H1 (cell line): ENCODE measurements around the gene CPNE8. TPM values are rescaled to one million over a fixed set of nuclear protein-coding genes. Genes with fewer than 3 reads are reported as not detected.

Experiments used
- CTCF ChIA-PET: fragments of 300-600 bp; sonication (Branson Sonifier 250); formaldehyde crosslinking; loops from one replicate; lab custom pipeline; 2021; ENCODE audit not compliant: partially characterized antibody; lab: Charles Lee
- POLR2A ChIA-PET: fragments of 300-600 bp; sonication (Branson Sonifier 250); formaldehyde crosslinking; loops from one replicate; lab custom pipeline; 2021; ENCODE audit warnings: inconsistent platforms; ENCODE audit not compliant: partially characterized antibody; lab: Charles Lee
- DNase-seq, 2 experiments: peaks; one replicate each; pipeline versions ENCODE4 v3.0.0 to v3.0.0-alpha.2; 2010 to 2022; ENCODE audit warnings: low spot score in 2 of 2, low read depth in 1 of 2, mixed read lengths in 1 of 2
- FAIRE-seq: peaks from 2 replicates; lab custom pipeline; 2011; peaks lifted over from hg19 to GRCh38; lab: Jason Lieb, UNC
- H2AFZ ChIP-seq: 2 replicates; pipeline ENCODE4 v1.8.1; 2012; ENCODE audit warnings: low read length, inconsistent platforms
- H2AK5ac ChIP-seq: 2 replicates; pipeline ENCODE4 v1.6.1; 2013; ENCODE audit warnings: low read depth, low read length
- H2BK120ac ChIP-seq: replicated peaks from 2 replicates; pipeline ENCODE3; 2013; ENCODE audit warnings: low read depth, low read length, inconsistent platforms
- H2BK12ac ChIP-seq: 2 replicates; pipeline ENCODE4 v1.6.1; 2013; ENCODE audit warnings: low read depth, low read length
- H2BK15ac ChIP-seq: 2 replicates; pipeline ENCODE4 v1.6.1; 2013; ENCODE audit warnings: low read length
- H2BK20ac ChIP-seq: 2 replicates; pipeline ENCODE4 v1.6.1; 2013; ENCODE audit warnings: low read length
- H2BK5ac ChIP-seq: 2 replicates; pipeline ENCODE4 v1.6.1; 2013; ENCODE audit warnings: low read depth, low read length
- H3K14ac ChIP-seq: 2 replicates; pipeline ENCODE4 v1.6.1; 2013; ENCODE audit warnings: inconsistent platforms; ENCODE audit not compliant: insufficient read length
- H3K18ac ChIP-seq: 2 replicates; pipeline ENCODE4 v1.6.1; 2013; ENCODE audit warnings: low read length; ENCODE audit errors: extremely low read depth
- H3K23ac ChIP-seq: 2 replicates; pipeline ENCODE4 v1.6.1; 2013; ENCODE audit warnings: inconsistent platforms; ENCODE audit not compliant: insufficient read length
- H3K23me2 ChIP-seq: 2 replicates; pipeline ENCODE4 v1.6.1; 2013; ENCODE audit warnings: low read depth, low read length
- H3K27ac ChIP-seq: 2 replicates; pipeline ENCODE4 v1.6.1; 2011; ENCODE audit warnings: low read depth, low read length, inconsistent platforms
- H3K27me3 ChIP-seq, 4 experiments: replicated peaks in 1 of 4; 1 replicate in 1 of 4; 2 replicates in 3 of 4; pipeline versions ENCODE4 v1.6.1 to v1.8.1; 2011 to 2013; ENCODE audit warnings: low read length in 3 of 4, mild to moderate bottlenecking in 3 of 4, inconsistent platforms in 2 of 4, mixed read lengths in 2 of 4, moderate library complexity in 1 of 4; ENCODE audit not compliant: control insufficient read depth in 3 of 4, insufficient read depth in 3 of 4; ENCODE audit errors: extremely low read depth in 1 of 4
- H3K36me3 ChIP-seq, 4 experiments: 2 replicates each; pipeline versions ENCODE4 v1.6.1 to v1.8.1; 2011 to 2013; ENCODE audit warnings: mild to moderate bottlenecking in 4 of 4, low read length in 3 of 4, moderate library complexity in 2 of 4, control low read depth in 1 of 4, inconsistent platforms in 1 of 4; ENCODE audit not compliant: insufficient read depth in 4 of 4, control insufficient read depth in 2 of 4
- H3K4ac ChIP-seq: replicated peaks from 2 replicates; pipeline ENCODE3; 2013; ENCODE audit warnings: low read length, low read depth, mixed read lengths, inconsistent platforms; ENCODE audit not compliant: insufficient read length
- H3K4me1 ChIP-seq, 4 experiments: replicated peaks in 1 of 4; 1 replicate in 1 of 4; 2 replicates in 3 of 4; pipeline versions ENCODE4 v1.6.1 to v1.8.1; 2011 to 2013; ENCODE audit warnings: low read length in 3 of 4, inconsistent platforms in 2 of 4, mixed read lengths in 1 of 4; ENCODE audit not compliant: insufficient read depth in 4 of 4, control insufficient read depth in 3 of 4
- H3K4me2 ChIP-seq, 2 experiments: 2 replicates each; pipeline versions ENCODE4 v1.6.1 to v1.8.1; 2011 to 2013; ENCODE audit warnings: low read depth in 2 of 2, low read length in 2 of 2, control low read depth in 1 of 2, inconsistent platforms in 1 of 2, mild to moderate bottlenecking in 1 of 2; ENCODE audit not compliant: insufficient read depth in 1 of 2
- H3K4me3 ChIP-seq, 4 experiments: fragments of 200-600, 300-600 bp in 1 of 4; sonication (generic), shearing (Covaris generic), sonication (Bioruptor Twin) in 1 of 4; 2 replicates each; pipeline versions ENCODE4 v1.5.1 to v1.8.1; 2011 to 2016; ENCODE audit warnings: low read length in 4 of 4, low read depth in 3 of 4, control low read depth in 2 of 4, inconsistent platforms in 2 of 4, mild to moderate bottlenecking in 2 of 4, mixed read lengths in 1 of 4, moderate library complexity in 1 of 4; ENCODE audit not compliant: insufficient read depth in 2 of 4; ENCODE audit errors: extremely low read depth in 1 of 4
- H3K56ac ChIP-seq: replicated peaks from 2 replicates; pipeline ENCODE3; 2013; ENCODE audit warnings: low read depth, mild to moderate bottlenecking, mixed read lengths, low read length, inconsistent platforms; ENCODE audit not compliant: insufficient read length
- H3K79me1 ChIP-seq: 2 replicates; pipeline ENCODE4 v1.6.1; 2013; ENCODE audit warnings: low read depth, low read length, control low read depth
- H3K79me2 ChIP-seq, 2 experiments: 2 replicates each; pipeline versions ENCODE4 v1.6.1 to v1.8.1; 2012 to 2013; ENCODE audit warnings: low read length in 2 of 2, mild to moderate bottlenecking in 2 of 2, inconsistent platforms in 1 of 2; ENCODE audit not compliant: insufficient read depth in 2 of 2, control insufficient read depth in 1 of 2
- H3K9ac ChIP-seq, 4 experiments: replicated peaks in 1 of 4; 1 replicate in 1 of 4; 2 replicates in 3 of 4; pipeline versions ENCODE4 v1.6.1 to v1.8.1; 2011 to 2013; ENCODE audit warnings: low read depth in 3 of 4, low read length in 3 of 4, control low read depth in 2 of 4, mild to moderate bottlenecking in 2 of 4, moderate library complexity in 2 of 4, inconsistent platforms in 1 of 4; ENCODE audit errors: extremely low read depth in 1 of 4
- H3K9me3 ChIP-seq, 2 experiments: 2 replicates each; pipeline versions ENCODE4 v1.6.1 to v1.8.1; 2012 to 2013; ENCODE audit warnings: mild to moderate bottlenecking in 2 of 2, moderate library complexity in 2 of 2, control low read depth in 1 of 2, inconsistent platforms in 1 of 2, low read depth in 1 of 2, low read length in 1 of 2, mixed read lengths in 1 of 2; ENCODE audit not compliant: insufficient read depth in 2 of 2
- H4K20me1 ChIP-seq, 2 experiments: replicated peaks in 1 of 2; 2 replicates each; pipeline versions ENCODE3 to v1.8.1; 2011 to 2013; ENCODE audit warnings: inconsistent platforms in 2 of 2, low read length in 2 of 2, mild to moderate bottlenecking in 1 of 2; ENCODE audit not compliant: insufficient read depth in 2 of 2, control insufficient read depth in 1 of 2
- H4K5ac ChIP-seq: 2 replicates; pipeline ENCODE4 v1.6.1; 2013; ENCODE audit warnings: low read length, low read depth, mixed read lengths, inconsistent platforms; ENCODE audit not compliant: insufficient read length
- H4K8ac ChIP-seq: 2 replicates; pipeline ENCODE4 v1.8.0; 2013; ENCODE audit warnings: mild to moderate bottlenecking, moderate library complexity, low read length, inconsistent platforms; ENCODE audit not compliant: insufficient read depth; ENCODE audit errors: extremely low read depth
- H4K91ac ChIP-seq: replicated peaks from 2 replicates; pipeline ENCODE3; 2013; ENCODE audit warnings: low read length, mixed read lengths, inconsistent platforms; ENCODE audit not compliant: insufficient read length
- EP300 ChIP-seq, 2 experiments: IDR thresholded peaks; 1 replicate in 1 of 2; 2 replicates in 1 of 2; pipeline ENCODE4 v1.6.1; 2011 to 2012; ENCODE audit warnings: low read depth in 2 of 2, low read length in 2 of 2, mild to moderate bottlenecking in 2 of 2, borderline replicate concordance in 1 of 2, inconsistent platforms in 1 of 2, moderate library complexity in 1 of 2
- NANOG ChIP-seq: IDR thresholded peaks from 2 replicates; pipeline ENCODE4 v1.6.1; 2011; ENCODE audit warnings: low read length, low read depth, mild to moderate bottlenecking, inconsistent platforms; ENCODE audit not compliant: insufficient read depth, poor library complexity, severe bottlenecking
- WGBS, 2 experiments: shearing (Covaris generic) in 1 of 2; methylation state at CpG; one replicate each; pipeline versions ENCODE4 v1.1.6 to v1.1.7; 2013 to 2015; ENCODE audit warnings: low lambda C conversion rate in 2 of 2, mixed read lengths in 2 of 2, inconsistent platforms in 1 of 2, low coverage in 1 of 2, missing lambda C conversion rate in 1 of 2; ENCODE audit not compliant: insufficient replicate concordance in 2 of 2, insufficient coverage in 1 of 2, insufficient read length in 1 of 2; ENCODE audit errors: extremely low coverage in 1 of 2, missing lambda C conversion rate in 1 of 2; 5-methylcytosine and 5-hydroxymethylcytosine counted together
- polyA plus RNA-seq, 7 experiments: library from polyadenylated mRNA; depleted of rRNA in 3 of 7; stranded (reverse) in 5 of 7; unstranded in 2 of 7; fragments of >200 nt in 5 of 7; fragments of 200-250 nt in 2 of 7; gene quantifications; 1 replicate in 5 of 7; 2 replicates in 1 of 7; 4 replicates in 1 of 7; pipeline versions ENCODE4 v1.2.1 to v1.2.3, GENCODE V29; 2011 to 2013; ENCODE audit warnings: missing spikeins in 2 of 7, mixed read lengths in 2 of 7
- total RNA-seq: library from RNA; stranded (reverse); fragmentation: NEBNext Ultra II Directional; extraction: Animal tissue kit (Norgen Biotek cat#: 25700); gene quantifications from 2 replicates; pipeline ENCODE4 v1.2.1, GENCODE V29; 2021

CPNE8 gene
- total and polyA plus RNA-seq, 2 of the 8 experiments (the other 6 are each of a cell fraction or from before 2014, with no cell fraction given) = 2.5 to 6.8 TPM

DNA sequence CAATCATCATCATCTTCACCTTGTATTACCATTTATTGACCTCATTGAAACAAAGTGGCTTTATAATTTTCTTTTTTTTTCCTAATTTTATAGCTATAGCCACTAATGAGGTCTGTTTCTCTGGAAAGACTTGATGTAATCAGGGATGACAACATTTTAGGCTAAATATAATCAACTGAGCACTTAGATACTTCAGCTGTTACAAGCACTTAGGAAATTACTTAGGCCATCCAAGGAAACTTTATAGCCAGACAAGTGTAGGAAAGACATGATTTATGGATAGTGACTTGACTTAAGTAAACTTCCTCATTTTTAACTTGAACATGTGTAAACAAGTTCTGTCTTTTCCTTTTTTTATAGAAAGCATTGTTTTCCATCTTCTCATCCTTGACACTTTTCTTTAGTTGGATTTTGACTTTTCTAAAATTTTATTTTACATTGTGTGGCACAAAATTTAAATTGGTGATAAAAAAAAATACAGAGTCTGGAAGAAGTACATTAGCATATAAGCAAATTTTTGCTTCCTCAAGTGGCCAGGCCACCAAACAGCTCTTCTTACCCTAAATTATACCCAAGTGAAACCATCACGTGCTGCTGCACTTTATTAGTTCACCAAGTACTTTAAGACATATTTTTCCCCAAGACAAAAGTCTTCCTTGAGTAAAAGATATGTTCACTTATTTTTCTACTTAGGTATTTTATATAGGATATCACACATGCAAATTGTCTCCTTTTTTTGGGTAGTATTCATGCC lies 15.1 kb downstream of the CPNE8 start:
- no peak overlapping the region for H3K4me2 ChIP-seq
- H4K8ac ChIP-seq = no peak overlapping the region
- H3K79me2 ChIP-seq = no peaks in the 10 kb centered on the region
- H2BK5ac ChIP-seq = no peak overlapping the region
- no peak overlapping the region for H4K5ac ChIP-seq
- no peak overlapping the region for H2BK20ac ChIP-seq
- CTCF ChIA-PET = interaction anchor here (1.1 to 1.3 kb wide), 2 partner anchors 12 to 23 kb away, joined by 3 read pairs; no protein-coding TSS in a partner anchor
- no peak overlapping the region for H2BK120ac ChIP-seq
- DNase-seq = no peak
- peaks cover 5 to 6% of the 10 kb centered on the region in 2 experiments; a peak in 2 of 4 replicates for H3K9me3 ChIP-seq
- H3K27me3 ChIP-seq = no peaks in the 10 kb centered on the region
- no peak overlapping the region for H3K23ac ChIP-seq
- H2AK5ac ChIP-seq = no peak overlapping the region
- POLR2A ChIA-PET = interaction anchor here (0.6 kb wide), 1 partner anchor 872 kb away, joined by 3 read pairs; no protein-coding TSS in a partner anchor
- WGBS, 2 experiments = 92% methylated on average over 1 of the region's 1 CpG; no CpG with 5 or more reads in 1 of the 2 experiments
- no peak overlapping the region for H3K4me3 ChIP-seq
- H3K4ac ChIP-seq = no peak overlapping the region
- no peaks in the 10 kb centered on the region for H3K23me2 ChIP-seq
- no peak overlapping the region for H3K56ac ChIP-seq
- no peak overlapping the region for H3K9ac ChIP-seq
- H3K36me3 ChIP-seq = peaks cover 0 to 2% (median 0%) of the 10 kb centered on the region in 4 experiments; a peak in 1 of 8 replicates
- H2AFZ ChIP-seq = no peak overlapping the region
- no peak overlapping the region for H3K14ac ChIP-seq
- H2BK12ac ChIP-seq = no peak overlapping the region
- no peaks in the 10 kb centered on the region; the same call in 1 of the 2 replicates for H3K79me1 ChIP-seq
- H4K20me1 ChIP-seq = no peaks in the 10 kb centered on the region
- H2BK15ac ChIP-seq = no peak overlapping the region
- FAIRE-seq = no peak
- H3K4me1 ChIP-seq = no peaks in the 10 kb centered on the region
- no peak overlapping the region for H3K18ac ChIP-seq
- H3K27ac ChIP-seq = no peak overlapping the region
- H4K91ac ChIP-seq = no peak overlapping the region
- TF ChIP-seq NANOG (no peak), EP300 (IDR thresholded peaks at IDR 0.05; ENCODE audit: borderline replicate concordance in 1 of 2, low read depth in 2 of 2, low read length in 2 of 2) (no peak)
